Right forelimb (tissue), 1 donor: Measurements from ENCODE around the gene CD22.
"Not testable (repeated sequence)": the region's sequence is repeated elsewhere in the genome, so short reads cannot be mapped to it uniquely, and the experiment has no call there.

Source experiments
- DNase-seq: peaks from one replicate; pipeline ENCODE4 v3.0.0-alpha.2; 2018

CD22 gene

DNA sequence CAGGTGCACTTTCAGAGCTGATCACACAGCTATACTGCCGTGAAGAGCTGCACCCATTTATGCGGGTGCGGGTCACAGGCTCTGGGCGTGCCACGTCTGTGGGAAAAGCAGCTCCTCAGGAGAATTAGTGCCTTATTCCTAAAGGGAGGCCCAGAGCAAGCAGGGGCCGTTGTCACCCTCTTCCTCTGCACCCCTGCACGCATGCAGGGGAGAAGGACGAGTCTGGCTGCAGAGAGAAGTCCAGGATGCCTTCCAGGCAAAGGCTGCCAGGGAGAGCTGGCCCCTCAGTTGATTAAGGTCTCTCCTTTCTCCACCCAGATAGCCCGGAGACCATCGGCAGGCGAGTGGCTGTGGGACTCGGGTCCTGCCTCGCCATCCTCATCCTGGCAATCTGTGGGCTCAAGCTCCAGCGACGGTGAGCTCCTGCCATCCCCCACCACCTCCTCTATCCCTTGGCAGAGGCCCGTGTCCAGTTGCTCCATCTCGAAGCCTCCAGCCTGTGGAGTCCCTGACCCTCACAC is 15.6 kb downstream of the CD22 start:
- DNase-seq: no peak

DNA sequence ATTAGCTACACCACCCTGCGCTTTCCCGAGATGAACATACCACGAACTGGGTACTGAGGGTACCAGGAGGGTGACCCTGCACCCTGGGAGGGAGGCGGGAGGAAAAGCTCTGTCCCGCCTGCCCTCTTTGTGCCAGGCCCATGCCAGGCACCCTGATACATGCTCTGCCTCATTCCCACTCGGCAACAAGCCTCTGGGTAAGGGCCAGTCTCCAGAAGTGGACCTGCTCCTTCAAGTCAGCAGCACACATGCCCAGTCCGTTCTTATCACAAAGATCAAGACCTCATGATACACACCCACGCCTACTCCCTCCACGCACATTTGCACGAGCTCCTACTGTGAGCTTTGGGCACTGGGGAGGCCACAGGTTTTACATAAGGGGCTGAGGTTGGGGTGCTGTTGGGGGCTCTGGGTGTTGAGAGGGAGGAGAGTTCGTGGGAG is 16.7 kb downstream of the CD22 start:
- DNase-seq: no peak

DNA sequence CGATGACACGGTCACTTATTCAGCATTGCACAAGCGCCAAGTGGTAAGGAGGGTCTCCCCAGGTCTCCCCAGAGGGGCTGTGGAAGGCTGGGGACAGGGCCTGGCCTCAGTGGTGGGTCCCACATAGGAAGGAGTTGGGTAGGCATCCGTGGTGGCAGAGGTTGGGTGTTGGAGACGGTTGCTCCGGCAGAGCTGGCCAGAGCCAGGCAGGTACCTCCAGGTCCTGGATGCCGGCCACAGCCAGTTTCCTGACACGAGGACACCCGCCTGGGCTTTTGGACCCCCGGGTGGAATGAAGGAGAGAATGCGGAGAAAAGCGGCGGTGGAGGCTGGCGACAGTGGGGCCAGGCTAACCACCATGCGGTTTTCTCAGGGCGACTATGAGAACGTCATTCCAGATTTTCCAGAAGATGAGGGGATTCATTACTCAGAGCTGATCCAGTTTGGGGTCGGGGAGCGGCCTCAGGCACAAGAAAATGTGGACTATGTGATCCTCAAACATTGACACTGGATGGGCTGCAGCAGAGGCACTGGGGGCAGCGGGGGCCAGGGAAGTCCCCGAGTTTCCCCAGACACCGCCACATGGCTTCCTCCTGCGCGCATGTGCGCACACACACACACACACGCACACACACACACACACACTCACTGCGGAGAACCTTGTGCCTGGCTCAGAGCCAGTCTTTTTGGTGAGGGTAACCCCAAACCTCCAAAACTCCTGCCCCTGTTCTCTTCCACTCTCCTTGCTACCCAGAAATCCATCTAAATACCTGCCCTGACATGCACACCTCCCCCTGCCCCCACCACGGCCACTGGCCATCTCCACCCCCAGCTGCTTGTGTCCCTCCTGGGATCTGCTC is 17.4 kb downstream of the CD22 start:
- no peak for DNase-seq

DNA sequence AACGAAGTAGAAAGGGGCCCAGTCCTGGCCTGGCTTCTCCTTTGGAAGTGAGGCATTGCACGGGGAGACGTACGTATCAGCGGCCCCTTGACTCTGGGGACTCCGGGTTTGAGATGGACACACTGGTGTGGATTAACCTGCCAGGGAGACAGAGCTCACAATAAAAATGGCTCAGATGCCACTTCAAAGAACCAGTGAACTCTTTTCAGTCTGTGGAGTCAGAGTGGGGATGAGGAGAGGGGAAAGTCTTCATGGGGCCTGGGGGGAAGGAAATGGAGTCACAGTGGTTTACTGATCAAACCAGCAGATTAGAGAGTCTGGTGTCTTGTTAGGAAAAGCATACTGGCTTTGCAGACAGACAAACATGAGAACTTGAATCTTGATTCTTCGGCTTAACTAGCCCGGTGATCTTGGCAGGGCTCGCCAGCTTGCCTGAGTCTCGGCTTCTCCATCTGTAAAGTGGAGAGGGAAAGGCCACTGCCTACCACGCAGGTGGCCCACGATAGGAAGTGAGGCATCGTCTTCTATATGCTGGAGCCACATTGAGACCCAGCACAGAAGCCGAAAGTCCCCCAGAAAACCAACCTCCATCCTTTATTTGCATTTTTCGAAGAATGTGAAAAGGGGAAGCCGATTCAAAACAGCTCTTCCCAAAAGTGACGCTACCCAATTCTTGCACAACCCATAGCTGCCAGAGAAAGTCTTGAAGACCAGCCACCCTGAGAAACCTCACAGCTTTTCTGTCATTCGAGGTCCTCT is 18.4 kb downstream of the CD22 start, which contains the start of gene FFAR1:
Gene FFAR1, plus strand, starts transcription at position 732 of the 759 bp plus-strand sequence. CDS start 3,650 bp downstream, outside the sequence.
- no peak for DNase-seq

DNA sequence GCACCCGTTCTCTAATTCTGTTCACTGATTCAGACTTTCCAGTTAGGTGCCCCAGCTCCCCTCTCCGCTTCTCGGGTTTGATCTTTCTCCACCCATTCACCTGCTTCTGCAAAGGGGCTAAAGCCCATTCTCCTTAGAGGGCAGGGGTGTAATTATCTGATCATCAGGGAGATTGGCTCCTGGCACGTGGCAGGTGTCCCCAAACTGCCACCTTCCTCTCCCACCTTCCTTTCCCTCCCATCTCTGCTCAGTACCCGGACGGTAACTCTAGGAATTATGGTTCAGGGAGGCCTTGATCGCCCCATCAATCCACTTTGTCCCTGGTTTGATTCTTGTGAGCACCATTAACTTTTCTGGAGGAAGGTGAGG is 18.9 kb downstream of the CD22 start:
- DNase-seq: no peak

- no peak for DNase-seq
Measured at GRCh38 chr19:35348911-35349611, 20.1 kb downstream of the CD22 start.

DNA sequence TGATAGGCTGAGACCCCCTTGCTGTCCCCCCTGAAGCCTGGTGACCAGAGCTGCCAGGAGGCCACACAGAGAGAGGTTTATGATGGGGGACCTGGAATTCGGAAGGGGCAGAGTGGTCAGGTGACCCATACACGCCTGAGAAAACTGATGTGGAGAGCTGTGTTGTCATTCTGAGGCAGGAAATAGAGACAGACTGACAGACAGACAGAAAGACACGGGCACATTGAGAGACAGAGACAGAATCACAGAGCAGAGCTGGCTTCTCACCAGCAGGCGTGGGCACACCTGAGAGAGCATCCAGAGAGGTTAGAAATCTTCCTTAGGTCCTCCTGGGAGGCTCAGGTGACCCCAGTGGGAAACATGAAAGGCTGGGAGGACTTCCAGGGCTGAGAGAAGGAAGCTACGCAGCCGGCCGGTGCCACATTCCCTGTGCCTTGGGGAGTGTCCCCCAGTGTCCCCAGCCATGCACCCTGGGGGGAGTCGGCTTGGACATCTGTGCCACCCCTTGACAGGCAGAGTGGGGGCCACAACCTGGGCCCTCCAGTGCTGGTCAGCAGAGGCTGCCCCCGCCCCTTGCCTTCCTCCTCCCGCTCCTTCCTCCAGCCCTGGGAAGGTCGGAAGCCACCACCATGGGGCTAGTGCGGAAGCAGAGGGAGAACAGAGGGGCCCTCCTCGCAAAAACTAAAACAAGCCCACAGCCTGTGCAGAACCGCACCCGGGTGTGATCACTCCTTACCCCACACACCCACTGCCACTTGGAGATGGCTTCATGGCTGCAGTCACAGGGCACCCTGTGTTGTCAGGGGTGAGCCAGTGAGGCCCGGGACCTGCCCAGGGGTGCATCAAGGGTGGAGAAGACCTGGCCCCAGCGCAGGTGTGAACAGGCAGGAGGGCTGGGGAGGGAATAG is 20.9 kb downstream of the CD22 start:
- DNase-seq: no peak

DNA sequence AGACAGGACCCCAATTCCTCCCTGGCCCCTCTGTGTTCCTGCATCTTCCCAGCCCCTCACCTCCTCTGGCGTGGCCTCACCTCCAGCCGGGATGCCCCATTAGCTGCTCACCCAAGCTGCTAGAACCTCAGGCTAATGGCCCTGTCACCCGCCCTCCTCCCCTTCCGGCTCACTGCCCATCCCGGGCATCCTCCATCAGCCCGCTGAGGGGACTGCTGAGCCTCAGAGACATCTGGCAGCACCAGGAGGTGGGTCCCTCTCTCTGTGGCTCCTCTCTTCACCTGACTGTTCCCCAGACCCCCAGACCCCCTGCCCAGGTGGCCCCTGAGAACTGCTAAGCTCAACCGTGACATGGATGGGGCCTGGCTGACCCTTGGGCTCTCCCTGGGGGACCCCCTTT is 21.6 kb downstream of the CD22 start:
- DNase-seq: no peak

- DNase-seq: no peak
Measured at GRCh38 chr19:35351411-35352176, 22.6 kb downstream of the CD22 start.

GRCh38 chr19:35352177-35352447 is 23.1 kb downstream of the CD22 start:
- DNase-seq: no peak

DNA sequence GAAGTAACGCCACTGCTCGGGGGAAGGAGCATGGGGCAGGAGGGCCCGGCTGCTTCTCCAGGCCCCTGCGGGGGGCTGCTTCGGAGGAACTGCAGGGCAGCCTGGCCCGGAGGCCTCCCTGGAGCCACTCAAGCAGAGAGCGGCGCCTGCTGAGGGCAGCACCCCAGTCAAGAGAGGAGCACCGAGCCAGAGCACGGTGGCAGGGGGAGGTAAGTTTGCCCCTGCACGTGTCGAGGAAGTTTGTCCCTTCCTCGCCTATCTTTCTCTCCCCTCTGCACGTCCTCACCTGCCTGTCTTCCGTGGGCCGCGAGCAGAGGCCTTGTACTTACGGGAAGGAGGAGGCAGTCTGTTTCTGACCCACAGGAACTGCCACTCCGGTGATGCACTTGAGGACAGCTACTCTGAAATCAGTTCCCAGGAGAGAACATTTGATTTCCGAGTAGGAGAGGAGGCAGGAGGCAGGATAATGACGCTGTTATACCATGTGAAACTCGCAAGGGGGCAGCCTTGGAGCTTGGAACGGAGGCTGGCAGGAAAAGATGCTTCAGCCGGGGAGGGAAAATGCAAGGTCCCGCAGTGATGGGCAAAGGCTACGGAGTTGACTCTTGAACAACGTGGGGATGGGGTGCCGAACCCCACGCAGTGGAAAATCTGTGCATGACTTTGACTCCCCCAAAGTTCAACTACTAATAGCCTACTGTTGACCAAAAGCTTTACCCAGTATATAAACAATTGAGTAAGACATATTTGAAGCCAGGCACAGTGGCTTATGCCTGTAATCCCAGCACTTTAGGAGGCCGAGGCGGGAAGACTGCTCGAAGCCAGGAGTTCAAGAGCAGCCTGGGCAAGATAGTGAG is 23.7 kb downstream of the CD22 start:
- peak; percentile 78 for DNase-seq

GRCh38 chr19:35353635-35354034 is 24.6 kb downstream of the CD22 start:
- no peak for DNase-seq

DNA sequence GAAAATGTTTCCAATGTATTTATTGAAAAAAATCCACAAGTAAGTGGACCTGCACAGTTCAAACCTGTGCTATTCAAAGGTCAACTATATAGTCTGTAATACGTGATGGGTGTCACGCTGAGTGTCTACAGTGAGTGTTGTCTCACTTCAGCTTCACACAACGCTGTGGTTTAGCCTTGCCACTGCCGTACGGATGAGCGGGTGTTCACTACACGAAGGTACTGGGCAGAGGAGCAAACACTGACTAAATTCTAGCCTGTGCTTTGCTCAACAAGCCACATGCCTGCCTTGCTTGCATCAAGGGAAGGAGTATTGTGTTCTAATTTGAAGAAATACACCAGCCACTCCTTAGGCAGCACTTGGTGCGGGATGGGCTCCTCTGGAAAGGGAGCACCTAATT is 25.9 kb downstream of the CD22 start:
- no peak for DNase-seq

DNA sequence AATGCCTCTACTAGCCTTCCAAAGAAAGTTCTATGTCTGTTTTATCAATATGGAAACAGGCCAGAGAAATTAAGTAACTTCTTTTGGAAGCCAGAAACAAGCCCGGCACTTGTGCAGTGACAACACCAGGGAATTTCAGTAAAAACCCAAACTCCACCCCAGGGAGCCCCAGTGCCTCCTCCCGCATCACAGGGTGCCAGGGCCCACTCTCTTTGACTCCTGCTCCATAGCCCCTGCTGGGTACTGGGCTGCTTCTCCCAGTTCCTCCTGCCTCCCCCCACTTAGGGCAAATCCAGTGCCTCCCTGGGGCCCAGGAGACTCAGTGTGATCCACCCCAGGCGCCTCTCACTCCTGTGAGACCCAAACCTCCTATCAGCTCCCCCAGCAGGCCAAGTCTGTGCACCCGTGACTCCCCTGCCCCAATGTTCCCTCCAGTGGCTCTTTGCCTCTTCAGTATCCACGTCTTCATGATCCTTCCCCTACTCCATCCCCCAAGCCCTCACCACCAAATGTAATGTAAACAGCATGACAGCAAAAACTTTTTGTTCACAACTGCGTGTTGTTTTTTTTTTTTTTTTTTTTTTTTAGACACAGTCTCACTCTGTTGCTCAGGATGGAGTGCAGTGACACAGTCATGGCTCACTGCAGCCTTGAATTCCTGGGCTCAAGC is 26.9 kb downstream of the CD22 start:
- DNase-seq: no peak

DNA sequence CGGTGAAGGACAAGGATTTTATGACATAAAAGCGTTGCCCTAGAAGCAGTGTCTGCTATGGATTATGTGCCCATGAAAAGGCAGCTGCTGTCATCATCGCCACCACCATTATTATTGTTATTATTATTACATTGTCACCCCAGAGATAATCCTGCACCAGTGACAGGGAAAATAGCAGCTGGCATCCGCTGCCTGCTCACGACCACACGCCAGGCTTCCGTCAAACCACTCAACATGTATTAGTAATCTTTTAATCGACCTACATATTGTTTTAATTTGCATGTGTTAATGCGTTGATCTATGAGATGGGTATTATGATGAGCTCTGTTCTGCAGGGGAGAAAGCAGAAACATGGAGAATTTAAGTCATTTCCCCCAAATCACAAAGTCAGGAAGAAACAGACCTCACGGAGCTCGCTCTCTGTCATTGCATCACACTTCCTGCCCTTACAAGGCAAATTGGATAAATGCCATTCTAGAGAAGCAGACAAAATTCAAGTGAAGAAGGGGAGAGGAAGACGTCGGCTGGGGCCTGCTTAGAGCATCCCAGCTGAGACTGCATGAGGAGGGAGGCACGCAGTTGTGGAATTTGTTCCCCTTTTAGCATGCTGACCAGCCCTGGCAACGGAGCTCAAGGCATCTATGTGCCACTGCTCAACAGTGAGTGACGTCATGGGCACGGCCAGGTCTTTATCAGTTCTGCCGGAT is 29.0 kb downstream of the CD22 start, which contains the start of gene FFAR3:
Gene FFAR3, plus strand, starts transcription at position 594 of the 707 bp plus-strand sequence. CDS start 431 bp downstream, outside the sequence.
- DNase-seq: no peak

DNA sequence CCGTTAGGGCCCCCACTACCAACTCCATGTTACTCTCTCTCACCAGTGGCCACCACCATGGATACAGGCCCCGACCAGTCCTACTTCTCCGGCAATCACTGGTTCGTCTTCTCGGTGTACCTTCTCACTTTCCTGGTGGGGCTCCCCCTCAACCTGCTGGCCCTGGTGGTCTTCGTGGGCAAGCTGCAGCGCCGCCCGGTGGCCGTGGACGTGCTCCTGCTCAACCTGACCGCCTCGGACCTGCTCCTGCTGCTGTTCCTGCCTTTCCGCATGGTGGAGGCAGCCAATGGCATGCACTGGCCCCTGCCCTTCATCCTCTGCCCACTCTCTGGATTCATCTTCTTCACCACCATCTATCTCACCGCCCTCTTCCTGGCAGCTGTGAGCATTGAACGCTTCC is 29.8 kb downstream of the CD22 start:
- DNase-seq: not testable (repeated sequence)

DNA sequence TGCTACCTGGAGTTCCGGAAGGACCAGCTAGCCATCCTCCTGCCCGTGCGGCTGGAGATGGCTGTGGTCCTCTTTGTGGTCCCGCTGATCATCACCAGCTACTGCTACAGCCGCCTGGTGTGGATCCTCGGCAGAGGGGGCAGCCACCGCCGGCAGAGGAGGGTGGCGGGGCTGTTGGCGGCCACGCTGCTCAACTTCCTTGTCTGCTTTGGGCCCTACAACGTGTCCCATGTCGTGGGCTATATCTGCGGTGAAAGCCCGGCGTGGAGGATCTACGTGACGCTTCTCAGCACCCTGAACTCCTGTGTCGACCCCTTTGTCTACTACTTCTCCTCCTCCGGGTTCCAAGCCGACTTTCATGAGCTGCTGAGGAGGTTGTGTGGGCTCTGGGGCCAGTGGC is 30.4 kb downstream of the CD22 start:
- not testable (repeated sequence) for DNase-seq

GRCh38 chr19:35360081-35360480 is 31.1 kb downstream of the CD22 start:
- not testable (repeated sequence) for DNase-seq

GRCh38 chr19:35360880-35361420 is 32.0 kb downstream of the CD22 start:
- DNase-seq: no peak
